Testis (tissue), 3 donors: Measurements from ENCODE around the gene IREB2. TPM values are rescaled to one million over a fixed set of nuclear protein-coding genes. Genes with fewer than 3 reads are reported as not detected.

Source experiments
- DNase-seq: peaks from one replicate; pipeline ENCODE4 v3.0.0-alpha.2; 2019
- H3K27ac ChIP-seq, 2 donors: fragments of 200-600 bp; sonication (generic); one replicate each; pipeline ENCODE4 v1.5.1; 2019
- H3K27me3 ChIP-seq: fragments of 200-600 bp; sonication (generic); one replicate; pipeline ENCODE4 v1.5.1; 2019
- H3K36me3 ChIP-seq: fragments of 200-600 bp; sonication (generic); one replicate; pipeline ENCODE4 v1.5.1; 2017; ENCODE audit warnings: low read depth; ENCODE audit errors: missing control alignments
- H3K4me1 ChIP-seq: fragments of 200-600 bp; sonication (generic); one replicate; pipeline ENCODE4 v1.5.1; 2019
- H3K4me3 ChIP-seq, 2 donors: fragments of 200-600 bp; sonication (generic); one replicate each; pipeline ENCODE4 v1.5.1; 2017 to 2019
- H3K9me3 ChIP-seq: fragments of 200-600 bp; sonication (generic); one replicate; pipeline ENCODE4 v1.5.1; 2017
- POLR2A ChIP-seq: fragments of 450-650 bp; IDR thresholded peaks from one replicate; pipeline ENCODE4 v1.6.1; 2017; ENCODE audit warnings: antibody characterized with exemption, mild to moderate bottlenecking, moderate library complexity
- WGBS, 2 donors: methylation state at CpG; one replicate each; pipeline ENCODE4 v1.1.5; 2018; 5-methylcytosine and 5-hydroxymethylcytosine counted together
- intact Hi-C: fragments of 100-400 bp; cut with DNase I; formaldehyde crosslinking; loops from one replicate; pipeline ENCODE4 v1.15.1; 2023; ENCODE audit warnings: low total_unique reads
- polyA plus RNA-seq: library from polyadenylated mRNA; stranded (reverse); fragments of 350-450 nt; fragmentation: Illumina TruSeq; extraction: RNeasy Lipid Tissue Mini Kit (QIAGEN cat#74804); gene quantifications from one replicate; pipeline ENCODE4 v1.2.3, GENCODE V29; 2014; ENCODE audit warnings: low read depth, low replicate concordance; ENCODE audit not compliant: insufficient read depth
- total RNA-seq, 2 donors: library from RNA; depleted of rRNA; stranded (reverse); fragments of >200 nt; gene quantifications; one replicate each; pipeline ENCODE4 v1.2.3, GENCODE V29; 2016
- TF ChIP-seq, protein P1 (sequence below), 3 experiments: fragments of 450-650 bp in 2 of 3; fragments of 200-600 bp in 1 of 3; sonication (generic) in 1 of 3; IDR thresholded peaks; one replicate each; pipeline ENCODE4 v1.5.1; 2016 to 2019; ENCODE audit warnings: antibody characterized with exemption in 3 of 3, mild to moderate bottlenecking in 2 of 3, moderate library complexity in 1 of 3

Gene IREB2
- total and polyA plus RNA-seq, 3 donors from 2014 or later, result 43.1 to 69.0 (median 52.3) TPM

DNA sequence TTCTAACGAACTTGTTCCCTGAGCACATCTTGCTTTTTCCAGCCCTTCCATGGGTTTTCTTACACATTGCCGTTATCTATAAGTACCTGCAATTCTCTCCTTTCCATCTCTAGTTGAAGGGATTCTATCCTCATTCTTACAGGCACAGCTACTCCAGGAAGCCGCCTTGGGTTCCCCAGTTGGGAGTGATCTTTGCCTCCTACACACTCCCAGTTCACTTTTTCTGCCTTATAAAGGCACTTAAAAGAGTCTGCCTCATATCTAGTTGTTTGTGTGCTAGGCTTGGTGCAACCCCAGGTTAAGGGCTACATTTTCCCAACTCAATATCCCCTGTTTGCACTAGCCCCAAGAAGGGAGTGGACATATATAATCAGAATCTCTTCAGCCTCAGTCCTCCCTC is 44.0 kb upstream of the IREB2 start:
- 71 to 91% methylated on average over 3 of the region's 3 CpGs for WGBS, 2 donors
- no peak overlapping the region for H3K4me3 ChIP-seq
- H3K27me3 ChIP-seq, result no peaks in the 10 kb centered on the region
- TF ChIP-seq POLR2A, result no peak
- TF ChIP-seq, protein P1, sequence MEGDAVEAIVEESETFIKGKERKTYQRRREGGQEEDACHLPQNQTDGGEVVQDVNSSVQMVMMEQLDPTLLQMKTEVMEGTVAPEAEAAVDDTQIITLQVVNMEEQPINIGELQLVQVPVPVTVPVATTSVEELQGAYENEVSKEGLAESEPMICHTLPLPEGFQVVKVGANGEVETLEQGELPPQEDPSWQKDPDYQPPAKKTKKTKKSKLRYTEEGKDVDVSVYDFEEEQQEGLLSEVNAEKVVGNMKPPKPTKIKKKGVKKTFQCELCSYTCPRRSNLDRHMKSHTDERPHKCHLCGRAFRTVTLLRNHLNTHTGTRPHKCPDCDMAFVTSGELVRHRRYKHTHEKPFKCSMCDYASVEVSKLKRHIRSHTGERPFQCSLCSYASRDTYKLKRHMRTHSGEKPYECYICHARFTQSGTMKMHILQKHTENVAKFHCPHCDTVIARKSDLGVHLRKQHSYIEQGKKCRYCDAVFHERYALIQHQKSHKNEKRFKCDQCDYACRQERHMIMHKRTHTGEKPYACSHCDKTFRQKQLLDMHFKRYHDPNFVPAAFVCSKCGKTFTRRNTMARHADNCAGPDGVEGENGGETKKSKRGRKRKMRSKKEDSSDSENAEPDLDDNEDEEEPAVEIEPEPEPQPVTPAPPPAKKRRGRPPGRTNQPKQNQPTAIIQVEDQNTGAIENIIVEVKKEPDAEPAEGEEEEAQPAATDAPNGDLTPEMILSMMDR (IDR thresholded peaks at IDR 0.05), result no peak
- no peaks in the 10 kb centered on the region for H3K4me1 ChIP-seq
- no peaks in the 10 kb centered on the region for H3K9me3 ChIP-seq
- no peaks in the 10 kb centered on the region for H3K36me3 ChIP-seq
- no peak overlapping the region for H3K27ac ChIP-seq
- intact Hi-C loops, result no loop called here
- DNase-seq, result no peak

DNA sequence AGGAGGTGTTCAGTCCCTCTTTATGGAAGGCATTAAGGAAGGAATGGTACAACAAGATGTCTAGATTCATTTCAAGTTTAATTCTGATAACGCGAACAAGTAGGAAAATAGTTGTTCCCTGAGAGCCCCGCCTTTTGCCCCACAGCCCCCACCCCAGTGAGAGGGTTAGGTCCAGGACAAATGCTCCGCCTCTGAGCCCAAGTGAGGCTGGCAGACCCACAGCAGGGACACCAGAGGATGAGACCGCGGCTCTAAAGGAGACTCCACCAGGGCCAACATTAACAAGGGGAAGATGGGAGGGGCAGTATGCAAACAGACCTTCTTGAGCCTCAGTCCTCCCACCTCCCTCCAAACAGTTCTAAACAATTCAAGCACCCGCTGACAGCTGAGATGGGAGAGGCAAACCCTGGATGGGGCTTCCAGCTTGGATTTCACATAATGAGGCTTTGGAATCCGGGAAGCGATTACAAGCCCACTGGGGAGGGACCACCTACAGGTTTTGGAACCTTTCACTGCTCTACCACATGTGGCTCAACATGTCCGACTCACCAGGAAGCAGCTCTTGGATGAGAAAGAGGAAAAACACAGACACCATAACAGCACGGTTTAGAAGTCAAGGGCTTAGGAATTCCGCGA is 42.9 kb upstream of the IREB2 start:
- DNase-seq, result no peak
- intact Hi-C loops, result no loop called here
- 59 to 73% methylated on average over 13 of the region's 13 CpGs for WGBS, 2 donors

DNA sequence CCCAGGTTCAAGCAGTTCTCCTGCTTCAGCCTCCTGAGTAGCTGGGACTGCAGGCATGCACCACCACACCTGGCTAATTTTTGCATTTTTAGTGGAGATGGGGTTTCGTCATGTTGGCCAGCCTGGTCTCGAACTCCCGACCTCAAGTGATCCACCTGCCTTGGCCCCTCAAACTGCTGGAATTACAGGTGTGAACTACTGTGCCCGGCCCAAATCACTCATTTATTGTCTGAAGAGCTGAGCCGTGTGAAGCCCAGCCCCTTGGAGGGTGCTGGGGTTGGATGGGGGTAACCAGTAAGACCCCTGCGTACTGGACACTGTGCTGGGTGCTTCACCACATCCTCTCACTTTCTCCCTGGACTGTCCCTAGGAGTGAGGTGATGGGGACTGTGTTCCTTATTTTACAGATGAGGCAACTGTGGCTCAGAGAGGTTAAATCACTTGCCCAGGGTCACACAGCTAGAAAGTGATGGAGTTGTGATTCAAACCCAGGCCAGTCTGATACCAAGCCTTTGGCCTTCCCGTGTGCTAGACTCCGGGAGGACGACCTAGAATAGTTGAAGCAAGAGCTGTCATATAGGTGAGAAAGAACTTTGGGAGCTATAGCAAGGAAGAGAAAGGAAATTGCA is 41.7 kb upstream of the IREB2 start:
- intact Hi-C loops, result no loop called here
- no peak overlapping the region for H3K27ac ChIP-seq
- DNase-seq, result no peak

More for the DNA sequence above, 42.9 kb upstream of the IREB2 start:
- Histone ChIP-seq H3K4me1 (no peaks in the 10 kb centered on the region), H3K36me3 (no peaks in the 10 kb centered on the region), H3K9me3 (no peaks in the 10 kb centered on the region), H3K27me3 (no peaks in the 10 kb centered on the region), H3K27ac (no peak overlapping the region), H3K4me3 (no peak overlapping the region)
- no peak for TF ChIP-seq POLR2A
- TF ChIP-seq, protein P1 (IDR thresholded peaks at IDR 0.05), result no peak

DNA sequence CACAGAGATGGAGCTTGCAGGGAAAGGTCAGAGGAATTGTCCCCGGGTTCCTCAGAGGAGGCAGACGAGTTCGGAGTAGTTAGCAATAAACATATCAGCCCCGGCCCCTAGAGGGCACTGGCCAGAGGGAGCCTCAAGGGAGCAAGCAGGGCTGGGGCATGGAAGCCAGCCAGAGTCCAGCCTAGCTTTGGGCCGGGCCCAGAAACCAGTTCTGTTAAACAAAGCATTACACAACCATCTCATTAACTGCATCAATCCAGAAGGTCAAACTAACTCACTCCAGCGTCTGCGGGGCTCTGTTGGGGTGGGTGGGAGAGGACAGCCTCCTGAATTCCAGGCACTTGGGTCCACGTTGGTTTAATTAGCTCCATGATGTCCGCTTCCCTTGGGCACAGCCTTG is 41.0 kb upstream of the IREB2 start:
- Histone ChIP-seq H3K4me3 (no peak overlapping the region), H3K9me3 (no peaks in the 10 kb centered on the region), H3K36me3 (no peaks in the 10 kb centered on the region), H3K4me1 (no peaks in the 10 kb centered on the region), H3K27me3 (no peaks in the 10 kb centered on the region), H3K27ac (no peak overlapping the region)
- no peak for DNase-seq
- WGBS, 2 donors, result 60 to 76% methylated on average over 9 of the region's 9 CpGs
- TF ChIP-seq, protein P1 (IDR thresholded peaks at IDR 0.05), result no peak
- no peak for TF ChIP-seq POLR2A
- intact Hi-C loops, result no loop called here

More for the DNA sequence above, 41.7 kb upstream of the IREB2 start:
- H3K4me3 ChIP-seq, result no peak overlapping the region
- H3K4me1 ChIP-seq, result no peaks in the 10 kb centered on the region
- H3K27me3 ChIP-seq, result no peaks in the 10 kb centered on the region
- H3K36me3 ChIP-seq, result no peaks in the 10 kb centered on the region
- no peaks in the 10 kb centered on the region for H3K9me3 ChIP-seq
- TF ChIP-seq, protein P1 (IDR thresholded peaks at IDR 0.05), result no peak
- TF ChIP-seq POLR2A, result no peak
- 85 to 92% methylated on average over 9 of the region's 9 CpGs for WGBS, 2 donors

DNA sequence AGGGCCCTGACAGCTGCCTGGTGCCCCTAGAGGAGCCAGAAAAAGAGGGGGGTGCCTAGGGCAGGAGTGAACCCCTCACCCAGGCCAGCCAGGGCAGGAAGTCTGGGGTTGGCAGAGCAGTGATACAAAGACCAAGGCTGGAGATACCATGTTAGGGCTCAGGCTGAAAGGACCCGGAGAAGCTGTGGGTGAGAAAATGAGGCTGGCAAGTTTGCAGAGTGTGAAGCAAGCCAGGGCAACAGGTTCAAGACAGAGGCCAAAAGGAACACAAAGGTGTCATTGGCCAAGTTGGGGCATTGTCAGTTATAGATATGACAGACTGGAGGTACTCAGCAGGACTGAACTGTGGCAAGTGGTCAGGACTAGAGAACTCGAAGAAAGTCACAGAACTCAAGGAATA is 40.6 kb upstream of the IREB2 start:
- intact Hi-C loops, result no loop called here
- Histone ChIP-seq H3K9me3 (no peaks in the 10 kb centered on the region), H3K4me3 (no peak overlapping the region), H3K27ac (no peak overlapping the region), H3K27me3 (no peaks in the 10 kb centered on the region), H3K4me1 (no peaks in the 10 kb centered on the region), H3K36me3 (no peaks in the 10 kb centered on the region)
- WGBS, 2 donors, result 79 to 91% methylated on average over 2 of the region's 2 CpGs
- DNase-seq, result no peak
- TF ChIP-seq, protein P1 (IDR thresholded peaks at IDR 0.05), result no peak
